GM12878 (cell line): Measurements from ENCODE around the gene PPDPF. TPM values are rescaled to one million over a fixed set of nuclear protein-coding genes. Genes with fewer than 3 reads are reported as not detected.

Experiments
- ATAC-seq: fragments of 200-7000 bp; cut with Tn5 transposase; 3 replicates; pipeline ENCODE4 v1.9.1; 2020; ENCODE audit warnings: mild to moderate bottlenecking, moderate library complexity
- BruUV-seq: library from RNA; stranded (reverse); fragments of 400-500 nt; replicated peaks from 2 replicates; lab custom pipeline; 2021; lab: Mats Ljungman, UMichigan
- CTCF ChIA-PET: fragments of 300-600 bp; sonication (Branson Sonifier 250); formaldehyde crosslinking; extraction: SDS; loops from one replicate; lab custom pipeline; 2021; ENCODE audit warnings: inconsistent platforms; lab: Yijun Ruan, JAX
- POLR2A ChIA-PET: fragments of 350-600 bp; formaldehyde crosslinking; extraction: SDS; loops from one replicate; lab custom pipeline; 2021; ENCODE audit warnings: inconsistent platforms; lab: Charles Lee
- RAD21 ChIA-PET: fragments of 300-600 bp; sonication (Branson Sonifier 250); formaldehyde crosslinking; loops from one replicate; lab custom pipeline; 2023; ENCODE audit warnings: antibody characterized with exemption; ENCODE audit not compliant: unreplicated experiment; lab: Charles Lee
- SMC1A ChIA-PET: fragments of 300-600 bp; sonication (Branson Sonifier 250); formaldehyde crosslinking; loops from one replicate; lab custom pipeline; 2023; ENCODE audit not compliant: unreplicated experiment, uncharacterized antibody; lab: Charles Lee
- DNase-seq: peaks from one replicate; pipeline ENCODE4 v3.0.0-alpha.2; 2011; ENCODE audit warnings: low read depth, low spot score
- FAIRE-seq: peaks from 3 replicates; lab custom pipeline; 2011; peaks lifted over from hg19 to GRCh38; lab: Jason Lieb, UNC
- H2AFZ ChIP-seq: 2 replicates; pipeline ENCODE4 v1.6.0; 2011; ENCODE audit warnings: low read depth, low read length, control low read depth; ENCODE audit not compliant: control insufficient read depth
- H3K27ac ChIP-seq: 2 replicates; pipeline ENCODE4 v1.5.1; 2011; ENCODE audit warnings: control low read depth; ENCODE audit not compliant: control insufficient read depth, insufficient read depth
- H3K27me3 ChIP-seq, 2 experiments: replicated peaks in 1 of 2; 2 replicates each; pipeline versions ENCODE4 v1.6.0 to v1.6.1; 2011; ENCODE audit warnings: low read length in 1 of 2; ENCODE audit not compliant: control insufficient read depth in 2 of 2, insufficient read depth in 2 of 2
- H3K36me3 ChIP-seq, 2 experiments: 2 replicates each; pipeline ENCODE4 v1.5.1; 2011; ENCODE audit warnings: low read length in 1 of 2; ENCODE audit not compliant: control insufficient read depth in 2 of 2, insufficient read depth in 2 of 2
- H3K4me1 ChIP-seq: 2 replicates; pipeline ENCODE4 v1.6.1; 2011; ENCODE audit warnings: mild to moderate bottlenecking, low read length, moderate library complexity, mixed read lengths; ENCODE audit not compliant: control insufficient read depth, insufficient read depth
- H3K4me2 ChIP-seq: 2 replicates; pipeline ENCODE4 v1.6.0; 2011; ENCODE audit warnings: control low read depth; ENCODE audit not compliant: control insufficient read depth, insufficient read depth
- H3K4me3 ChIP-seq: fragments of 200-600 bp; sonication (generic); 2 replicates; pipeline ENCODE4 v1.5.1; 2016
- H3K79me2 ChIP-seq: 2 replicates; pipeline ENCODE4 v1.6.0; 2011; ENCODE audit warnings: low read length; ENCODE audit not compliant: control insufficient read depth, insufficient read depth
- H3K9ac ChIP-seq: 2 replicates; pipeline ENCODE4 v1.8.0; 2011; ENCODE audit warnings: low read length, control low read depth, mixed read lengths; ENCODE audit not compliant: control insufficient read depth, insufficient read depth
- H3K9me3 ChIP-seq: replicated peaks from 3 replicates; pipeline ENCODE4 v1.5.1; 2011; ENCODE audit warnings: mild to moderate bottlenecking, low read length; ENCODE audit not compliant: control insufficient read depth, insufficient read depth
- H4K20me1 ChIP-seq: 2 replicates; pipeline ENCODE4 v1.6.0; 2011; ENCODE audit not compliant: control insufficient read depth, insufficient read depth
- MYC ChIP-seq: IDR thresholded peaks from 2 replicates; pipeline ENCODE4 v1.6.1; 2011; ENCODE audit warnings: mild to moderate bottlenecking, low read length, moderate library complexity, inconsistent platforms; ENCODE audit not compliant: insufficient read depth, insufficient replicate concordance, insufficient read length, severe bottlenecking
- POLR2AphosphoS5 ChIP-seq: IDR thresholded peaks from 2 replicates; pipeline ENCODE4 v1.6.1; 2011; ENCODE audit warnings: mild to moderate bottlenecking, low read length, inconsistent platforms
- SUZ12 ChIP-seq: fragments of 200-600 bp; sonication (generic); IDR thresholded peaks from one replicate; pipeline ENCODE4 v1.6.1; 2018; ENCODE audit warnings: antibody characterized with exemption, mild to moderate bottlenecking; ENCODE audit not compliant: unreplicated experiment
- ZNF274 ChIP-seq: IDR thresholded peaks from one replicate; pipeline ENCODE4 v1.8.0; 2011; ENCODE audit not compliant: insufficient read length, insufficient read depth
- WGBS: methylation state at CpG from one replicate; pipeline ENCODE4 v1.1.6; 2016; ENCODE audit warnings: low lambda C conversion rate; ENCODE audit not compliant: insufficient replicate concordance, insufficient coverage; ENCODE audit errors: missing lambda C conversion rate; 5-methylcytosine and 5-hydroxymethylcytosine counted together
- in situ Hi-C: fragments of 300-500 bp; cut with MboI; formaldehyde crosslinking; loops from 9 replicates; pipeline ENCODE4 v1.14.3; 2018; ENCODE audit warnings: mixed read lengths
- intact Hi-C: fragments of 100-400 bp; cut with micrococcal nuclease; formaldehyde crosslinking; loops from one replicate; pipeline ENCODE4 v1.14.2; 2022; ENCODE audit not compliant: unreplicated experiment
- polyA plus RNA-seq, 11 experiments: library from polyadenylated mRNA; depleted of rRNA in 4 of 11; unstranded in 6 of 11; stranded (reverse) in 5 of 11; fragments of >200 nt; fragmentation: Nextera tagmentation in 4 of 11; fragmentation: Illumina TruSeq in 1 of 11; extraction: Ambion mirVana in 4 of 11; extraction: Trizol in 1 of 11; gene quantifications; 1 replicate in 1 of 11; 2 replicates in 10 of 11; pipeline versions ENCODE4 v1.2.1 to v1.2.3, GENCODE V29; 2011 to 2016; ENCODE audit warnings: inconsistent platforms in 2 of 11, missing spikeins in 2 of 11, low read depth in 1 of 11
- total RNA-seq, 4 experiments: library from RNA; depleted of rRNA in 3 of 4; stranded (reverse); fragments of >200 nt in 3 of 4; fragmentation: Illumina TruSeq in 1 of 4; extraction: Trizol in 1 of 4; gene quantifications; 2 replicates each; pipeline versions ENCODE4 v1.2.1 to v1.2.3, GENCODE V29; 2013 to 2021
- TF ChIP-seq, protein P1 (sequence below): fragments of 450-650 bp; IDR thresholded peaks from 2 replicates; pipeline ENCODE4 v1.6.1; 2017; ENCODE audit warnings: antibody characterized with exemption, mild to moderate bottlenecking, moderate library complexity
- TF ChIP-seq, protein P2 (sequence below): IDR thresholded peaks from 2 replicates; pipeline ENCODE4 v1.6.1; 2012; ENCODE audit warnings: mild to moderate bottlenecking, low read depth, low read length

The PPDPF gene
- total and polyA plus RNA-seq, 10 of the 15 experiments (the other 5 are each of a cell fraction or from before 2014, with no cell fraction given): 0.32 to 154 (median 22.8) TPM

GRCh38 chr20:63471981-63472831 is 48.4 kb upstream of the PPDPF start, which contains the start of gene KCNQ2:
KCNQ2 (minus strand) TSS chr20:63472655; CDS start chr20:63472463, 192 bp downstream.
- FAIRE-seq (no peak), DNase-seq (no peak), ATAC-seq (no peak)
- Histone ChIP-seq H3K27me3 (peaks cover 3 to 5% of the 10 kb centered on the region in 2 experiments; a peak in 2 of 4 replicates), H3K4me1 (no peaks in the 10 kb centered on the region), H3K9me3 (no peaks in the 10 kb centered on the region), H4K20me1 (no peaks in the 10 kb centered on the region), H2AFZ (no peak within 1 kb of the TSS), H3K36me3 (no peaks in the 10 kb centered on the region), H3K4me3 (no peak within 1 kb of the TSS), H3K79me2 (no peaks in the 10 kb centered on the region), H3K9ac (no peak within 1 kb of the TSS), H3K4me2 (no peak within 1 kb of the TSS)
- POLR2A ChIA-PET: no interaction called here
- in situ Hi-C loops: no loop called here
- CTCF ChIA-PET: no interaction called here
- SMC1A ChIA-PET: no interaction called here
- RAD21 ChIA-PET: no interaction called here
- no TSS peak for BruUV-seq
- intact Hi-C loops: no loop called here
- TF ChIP-seq POLR2AphosphoS5: no peak
- TF ChIP-seq, protein P1, sequence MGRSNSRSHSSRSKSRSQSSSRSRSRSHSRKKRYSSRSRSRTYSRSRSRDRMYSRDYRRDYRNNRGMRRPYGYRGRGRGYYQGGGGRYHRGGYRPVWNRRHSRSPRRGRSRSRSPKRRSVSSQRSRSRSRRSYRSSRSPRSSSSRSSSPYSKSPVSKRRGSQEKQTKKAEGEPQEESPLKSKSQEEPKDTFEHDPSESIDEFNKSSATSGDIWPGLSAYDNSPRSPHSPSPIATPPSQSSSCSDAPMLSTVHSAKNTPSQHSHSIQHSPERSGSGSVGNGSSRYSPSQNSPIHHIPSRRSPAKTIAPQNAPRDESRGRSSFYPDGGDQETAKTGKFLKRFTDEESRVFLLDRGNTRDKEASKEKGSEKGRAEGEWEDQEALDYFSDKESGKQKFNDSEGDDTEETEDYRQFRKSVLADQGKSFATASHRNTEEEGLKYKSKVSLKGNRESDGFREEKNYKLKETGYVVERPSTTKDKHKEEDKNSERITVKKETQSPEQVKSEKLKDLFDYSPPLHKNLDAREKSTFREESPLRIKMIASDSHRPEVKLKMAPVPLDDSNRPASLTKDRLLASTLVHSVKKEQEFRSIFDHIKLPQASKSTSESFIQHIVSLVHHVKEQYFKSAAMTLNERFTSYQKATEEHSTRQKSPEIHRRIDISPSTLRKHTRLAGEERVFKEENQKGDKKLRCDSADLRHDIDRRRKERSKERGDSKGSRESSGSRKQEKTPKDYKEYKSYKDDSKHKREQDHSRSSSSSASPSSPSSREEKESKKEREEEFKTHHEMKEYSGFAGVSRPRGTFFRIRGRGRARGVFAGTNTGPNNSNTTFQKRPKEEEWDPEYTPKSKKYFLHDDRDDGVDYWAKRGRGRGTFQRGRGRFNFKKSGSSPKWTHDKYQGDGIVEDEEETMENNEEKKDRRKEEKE: no peak
- TF ChIP-seq SUZ12: peak; percentile 78
- TF ChIP-seq MYC: no peak
- no peak for TF ChIP-seq ZNF274
- TF ChIP-seq, protein P2, sequence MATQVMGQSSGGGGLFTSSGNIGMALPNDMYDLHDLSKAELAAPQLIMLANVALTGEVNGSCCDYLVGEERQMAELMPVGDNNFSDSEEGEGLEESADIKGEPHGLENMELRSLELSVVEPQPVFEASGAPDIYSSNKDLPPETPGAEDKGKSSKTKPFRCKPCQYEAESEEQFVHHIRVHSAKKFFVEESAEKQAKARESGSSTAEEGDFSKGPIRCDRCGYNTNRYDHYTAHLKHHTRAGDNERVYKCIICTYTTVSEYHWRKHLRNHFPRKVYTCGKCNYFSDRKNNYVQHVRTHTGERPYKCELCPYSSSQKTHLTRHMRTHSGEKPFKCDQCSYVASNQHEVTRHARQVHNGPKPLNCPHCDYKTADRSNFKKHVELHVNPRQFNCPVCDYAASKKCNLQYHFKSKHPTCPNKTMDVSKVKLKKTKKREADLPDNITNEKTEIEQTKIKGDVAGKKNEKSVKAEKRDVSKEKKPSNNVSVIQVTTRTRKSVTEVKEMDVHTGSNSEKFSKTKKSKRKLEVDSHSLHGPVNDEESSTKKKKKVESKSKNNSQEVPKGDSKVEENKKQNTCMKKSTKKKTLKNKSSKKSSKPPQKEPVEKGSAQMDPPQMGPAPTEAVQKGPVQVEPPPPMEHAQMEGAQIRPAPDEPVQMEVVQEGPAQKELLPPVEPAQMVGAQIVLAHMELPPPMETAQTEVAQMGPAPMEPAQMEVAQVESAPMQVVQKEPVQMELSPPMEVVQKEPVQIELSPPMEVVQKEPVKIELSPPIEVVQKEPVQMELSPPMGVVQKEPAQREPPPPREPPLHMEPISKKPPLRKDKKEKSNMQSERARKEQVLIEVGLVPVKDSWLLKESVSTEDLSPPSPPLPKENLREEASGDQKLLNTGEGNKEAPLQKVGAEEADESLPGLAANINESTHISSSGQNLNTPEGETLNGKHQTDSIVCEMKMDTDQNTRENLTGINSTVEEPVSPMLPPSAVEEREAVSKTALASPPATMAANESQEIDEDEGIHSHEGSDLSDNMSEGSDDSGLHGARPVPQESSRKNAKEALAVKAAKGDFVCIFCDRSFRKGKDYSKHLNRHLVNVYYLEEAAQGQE: no peak
- TF ChIP-seq, all 136 proteins: peak for 1
- 10% methylated on average over 45 of the region's 111 CpGs for WGBS
- H3K27ac ChIP-seq: no peak within 1 kb of the TSS
